GM18508 (cell line): Measurements from ENCODE around the gene DMXL1.
"Not testable (repeated sequence)": the region's sequence is repeated elsewhere in the genome, so short reads cannot be mapped to it uniquely, and the experiment has no call there.

Experiments used
- ATAC-seq: cut with Tn5 transposase; IDR thresholded peaks from one replicate; pipeline ENCODE4 v1.9.1; 2021; ENCODE audit warnings: moderate number of reproducible peaks; ENCODE audit not compliant: insufficient read depth, unreplicated experiment

DMXL1 gene

GRCh38 chr5:119059740-119060255 lies 11.1 kb upstream of the DMXL1 start:
- no peak for ATAC-seq

GRCh38 chr5:119063579-119064379 lies 7.1 kb upstream of the DMXL1 start:
- ATAC-seq = no peak

- no peak for ATAC-seq
Measured at GRCh38 chr5:119067450-119067849, 3.4 kb upstream of the DMXL1 start.

- peak; percentile 40 for ATAC-seq
Measured at GRCh38 chr5:119070578-119070827, 384 bp upstream of the DMXL1 start.

- ATAC-seq = no peak
Measured at GRCh38 chr5:119071561-119071995, 691 bp downstream of the DMXL1 start.

GRCh38 chr5:119072496-119072895 lies 1.6 kb downstream of the DMXL1 start:
- no peak for ATAC-seq

GRCh38 chr5:119073746-119074337 lies 3.0 kb downstream of the DMXL1 start:
- not testable (repeated sequence) for ATAC-seq

- ATAC-seq = peak; percentile 30
Measured at GRCh38 chr5:119074419-119074818, 3.5 kb downstream of the DMXL1 start.

- not testable (repeated sequence) for ATAC-seq
Measured at GRCh38 chr5:119075269-119075668, 4.4 kb downstream of the DMXL1 start.

- ATAC-seq = no peak
Measured at GRCh38 chr5:119076080-119076479, 5.2 kb downstream of the DMXL1 start.

- ATAC-seq = no peak
Measured at GRCh38 chr5:119077444-119077843, 6.6 kb downstream of the DMXL1 start.

GRCh38 chr5:119078071-119078846 lies 7.4 kb downstream of the DMXL1 start:
- no peak for ATAC-seq

- ATAC-seq = no peak
Measured at GRCh38 chr5:119078861-119079260, 8.0 kb downstream of the DMXL1 start.

GRCh38 chr5:119079318-119079921 lies 8.5 kb downstream of the DMXL1 start:
- peak; percentile 37 for ATAC-seq

- ATAC-seq = no peak
Measured at GRCh38 chr5:119080936-119081335, 10.0 kb downstream of the DMXL1 start.

- no peak for ATAC-seq
Measured at GRCh38 chr5:119082691-119083090, 11.8 kb downstream of the DMXL1 start.

GRCh38 chr5:119083679-119084078 lies 12.8 kb downstream of the DMXL1 start:
- ATAC-seq = no peak

GRCh38 chr5:119088438-119088837 lies 17.6 kb downstream of the DMXL1 start:
- no peak for ATAC-seq

GRCh38 chr5:119095611-119096010 lies 24.7 kb downstream of the DMXL1 start:
- ATAC-seq = no peak

- no peak for ATAC-seq
Measured at GRCh38 chr5:119105971-119106370, 35.1 kb downstream of the DMXL1 start.

- ATAC-seq = no peak
Measured at GRCh38 chr5:119112151-119112550, 41.3 kb downstream of the DMXL1 start.
